Gastrocnemius medialis (tissue), 4 donors: ENCODE measurements around the gene THRAP3.

Experiments used
- POLR2A ChIP-seq, 2 donors: fragments of 450-650 bp; IDR thresholded peaks; one replicate each; pipeline ENCODE4 v1.6.1; 2017; ENCODE audit warnings: antibody characterized with exemption in 2 of 2, mild to moderate bottlenecking in 2 of 2, moderate library complexity in 2 of 2
- TF ChIP-seq, protein P1 (sequence below), 5 experiments: fragments of 450-650 bp in 3 of 5; fragments of 200-600 bp in 2 of 5; sonication (generic) in 2 of 5; IDR thresholded peaks in 4 of 5; conservative IDR thresholded peaks in 1 of 5; 1 replicate in 4 of 5; 2 replicates in 1 of 5; pipeline ENCODE4 v1.5.1; 2016 to 2019; ENCODE audit warnings: antibody characterized with exemption in 5 of 5, mild to moderate bottlenecking in 3 of 5, moderate library complexity in 3 of 5

DNA sequence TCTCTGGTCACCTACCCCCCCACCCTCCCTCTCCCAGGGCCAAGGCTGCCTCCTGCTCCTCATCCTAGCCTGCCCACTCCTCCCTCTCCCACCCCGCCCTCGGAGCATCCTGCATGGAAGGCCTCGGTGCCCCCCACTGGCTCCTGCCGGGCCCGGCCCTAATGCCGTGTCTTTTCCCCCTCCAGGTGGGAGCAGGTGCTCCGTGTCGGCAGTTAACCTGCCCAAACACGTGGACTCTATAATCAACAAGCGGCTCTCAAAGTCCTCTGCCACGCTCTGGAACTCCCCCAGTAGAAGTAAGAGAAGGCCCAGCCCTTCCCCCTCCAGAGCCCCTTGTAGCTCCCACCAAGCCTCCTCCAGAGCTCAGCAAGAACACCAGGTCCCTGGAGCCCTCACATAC is 49.5 kb upstream of the THRAP3 start:
- TF ChIP-seq, protein P1, sequence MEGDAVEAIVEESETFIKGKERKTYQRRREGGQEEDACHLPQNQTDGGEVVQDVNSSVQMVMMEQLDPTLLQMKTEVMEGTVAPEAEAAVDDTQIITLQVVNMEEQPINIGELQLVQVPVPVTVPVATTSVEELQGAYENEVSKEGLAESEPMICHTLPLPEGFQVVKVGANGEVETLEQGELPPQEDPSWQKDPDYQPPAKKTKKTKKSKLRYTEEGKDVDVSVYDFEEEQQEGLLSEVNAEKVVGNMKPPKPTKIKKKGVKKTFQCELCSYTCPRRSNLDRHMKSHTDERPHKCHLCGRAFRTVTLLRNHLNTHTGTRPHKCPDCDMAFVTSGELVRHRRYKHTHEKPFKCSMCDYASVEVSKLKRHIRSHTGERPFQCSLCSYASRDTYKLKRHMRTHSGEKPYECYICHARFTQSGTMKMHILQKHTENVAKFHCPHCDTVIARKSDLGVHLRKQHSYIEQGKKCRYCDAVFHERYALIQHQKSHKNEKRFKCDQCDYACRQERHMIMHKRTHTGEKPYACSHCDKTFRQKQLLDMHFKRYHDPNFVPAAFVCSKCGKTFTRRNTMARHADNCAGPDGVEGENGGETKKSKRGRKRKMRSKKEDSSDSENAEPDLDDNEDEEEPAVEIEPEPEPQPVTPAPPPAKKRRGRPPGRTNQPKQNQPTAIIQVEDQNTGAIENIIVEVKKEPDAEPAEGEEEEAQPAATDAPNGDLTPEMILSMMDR (IDR thresholded peaks at IDR 0.05 in 4 of 5, conservative IDR thresholded peaks at IDR 0.05 in 1 of 5) = no peak
- no peak for TF ChIP-seq POLR2A (IDR thresholded peaks at IDR 0.05)
